ENCODE measurements around the gene DOK5.

The DOK5 gene

DNA sequence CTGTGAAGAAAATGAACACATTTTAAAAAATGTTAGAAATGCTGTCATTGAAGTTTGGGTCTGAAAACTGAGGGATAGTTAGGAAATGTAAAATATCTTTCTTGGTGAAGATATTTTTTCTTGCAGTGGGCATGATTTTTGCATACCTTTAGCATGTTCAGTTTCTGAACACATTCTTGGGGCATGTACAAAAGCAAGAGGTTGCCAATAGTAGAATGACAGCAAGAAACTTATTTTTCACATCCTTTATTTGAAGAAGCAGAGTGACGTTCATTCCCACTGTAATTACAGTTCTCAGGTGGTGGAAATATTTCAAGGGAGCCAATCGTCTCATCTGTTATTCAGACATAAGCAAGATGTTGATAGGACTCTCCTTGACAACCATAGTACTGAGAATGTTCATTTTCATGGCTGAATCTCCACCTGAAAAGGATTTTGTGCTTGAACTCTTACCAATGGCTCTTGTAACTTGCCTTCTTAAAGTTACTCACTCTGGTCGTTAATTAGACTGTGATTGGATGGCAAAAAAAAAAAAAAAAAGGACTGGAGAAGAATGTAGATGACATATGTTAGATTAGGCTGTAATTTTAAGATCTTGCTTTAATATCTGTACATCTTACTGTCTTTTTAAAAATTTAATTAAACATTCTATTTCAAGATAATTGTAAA, 74.4 kb downstream of the DOK5 start:
- TF ChIP-seq POLR2A (IDR thresholded peaks at IDR 0.05; ENCODE audit: extremely low read depth, insufficient read length) (no peak), MYC (IDR thresholded peaks at IDR 0.05; ENCODE audit: low read depth, low read length) (no peak)
- TF ChIP-seq, protein P1, sequence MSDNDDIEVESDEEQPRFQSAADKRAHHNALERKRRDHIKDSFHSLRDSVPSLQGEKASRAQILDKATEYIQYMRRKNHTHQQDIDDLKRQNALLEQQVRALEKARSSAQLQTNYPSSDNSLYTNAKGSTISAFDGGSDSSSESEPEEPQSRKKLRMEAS (IDR thresholded peaks at IDR 0.05; ENCODE audit: low read depth, low read length), result no peak
- TF ChIP-seq, protein P2, sequence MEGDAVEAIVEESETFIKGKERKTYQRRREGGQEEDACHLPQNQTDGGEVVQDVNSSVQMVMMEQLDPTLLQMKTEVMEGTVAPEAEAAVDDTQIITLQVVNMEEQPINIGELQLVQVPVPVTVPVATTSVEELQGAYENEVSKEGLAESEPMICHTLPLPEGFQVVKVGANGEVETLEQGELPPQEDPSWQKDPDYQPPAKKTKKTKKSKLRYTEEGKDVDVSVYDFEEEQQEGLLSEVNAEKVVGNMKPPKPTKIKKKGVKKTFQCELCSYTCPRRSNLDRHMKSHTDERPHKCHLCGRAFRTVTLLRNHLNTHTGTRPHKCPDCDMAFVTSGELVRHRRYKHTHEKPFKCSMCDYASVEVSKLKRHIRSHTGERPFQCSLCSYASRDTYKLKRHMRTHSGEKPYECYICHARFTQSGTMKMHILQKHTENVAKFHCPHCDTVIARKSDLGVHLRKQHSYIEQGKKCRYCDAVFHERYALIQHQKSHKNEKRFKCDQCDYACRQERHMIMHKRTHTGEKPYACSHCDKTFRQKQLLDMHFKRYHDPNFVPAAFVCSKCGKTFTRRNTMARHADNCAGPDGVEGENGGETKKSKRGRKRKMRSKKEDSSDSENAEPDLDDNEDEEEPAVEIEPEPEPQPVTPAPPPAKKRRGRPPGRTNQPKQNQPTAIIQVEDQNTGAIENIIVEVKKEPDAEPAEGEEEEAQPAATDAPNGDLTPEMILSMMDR (IDR thresholded peaks at IDR 0.05; ENCODE audit: low read depth, low read length), result no peak
- DNase-seq (ENCODE audit: low read depth), result no peak

DNA sequence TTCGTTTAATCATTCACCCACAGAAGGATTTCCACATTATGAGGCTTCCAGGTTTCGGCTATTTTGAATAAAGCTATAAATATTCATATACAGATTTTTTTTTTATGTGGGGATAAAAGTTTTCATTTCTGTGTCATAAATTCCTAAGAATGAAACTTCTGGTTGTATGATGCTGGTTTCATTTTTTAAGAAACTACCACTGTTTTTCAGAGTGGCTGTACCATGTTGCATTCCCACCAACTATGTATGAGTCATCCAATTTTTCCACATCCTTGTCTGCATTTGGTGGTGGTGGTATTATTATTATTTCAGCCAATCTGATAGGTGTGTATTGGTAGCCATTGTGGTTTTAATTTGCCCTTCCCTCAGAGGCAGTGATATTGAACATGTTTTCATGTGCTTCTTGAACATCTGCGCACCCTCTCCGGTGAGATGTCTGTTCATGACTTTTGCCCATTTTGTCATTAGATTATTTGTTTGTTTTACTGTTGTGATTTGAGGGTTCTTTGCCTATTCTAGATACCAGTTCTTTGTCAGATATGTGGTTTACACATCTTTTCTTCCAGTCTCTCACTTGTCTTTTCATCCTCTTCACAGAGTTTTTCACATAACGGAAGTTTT, 75.5 kb downstream of the DOK5 start:
- DNase-seq (ENCODE audit: low read depth), result no peak
- no peak overlapping the region for H3K4me3 ChIP-seq (ENCODE audit: low read depth, low read length)
- TF ChIP-seq, protein P2 (IDR thresholded peaks at IDR 0.05; ENCODE audit: low read depth, low read length), result no peak
- TF ChIP-seq MYC (IDR thresholded peaks at IDR 0.05; ENCODE audit: low read depth, low read length), result no peak
- TF ChIP-seq POLR2A (IDR thresholded peaks at IDR 0.05; ENCODE audit: extremely low read depth, insufficient read length), result no peak
- TF ChIP-seq, protein P1 (IDR thresholded peaks at IDR 0.05; ENCODE audit: low read depth, low read length), result no peak

More for the DNA sequence above, 74.4 kb downstream of the DOK5 start:
- no peak overlapping the region for H3K4me3 ChIP-seq (ENCODE audit: low read depth, low read length)

GRCh38 chr20:54554006-54554405, 78.6 kb downstream of the DOK5 start:
- no peak for DNase-seq (ENCODE audit: low read depth)
- TF ChIP-seq, protein P1 (IDR thresholded peaks at IDR 0.05; ENCODE audit: low read depth, low read length), result no peak
- no peak for TF ChIP-seq MYC (IDR thresholded peaks at IDR 0.05; ENCODE audit: low read depth, low read length)
- TF ChIP-seq POLR2A (IDR thresholded peaks at IDR 0.05; ENCODE audit: extremely low read depth, insufficient read length), result no peak
- TF ChIP-seq, protein P2 (IDR thresholded peaks at IDR 0.05; ENCODE audit: low read depth, low read length), result no peak
- no peak overlapping the region for H3K4me3 ChIP-seq (ENCODE audit: low read depth, low read length)

GRCh38 chr20:54555150-54555549, 79.8 kb downstream of the DOK5 start:
- TF ChIP-seq, protein P1 (IDR thresholded peaks at IDR 0.05; ENCODE audit: low read depth, low read length), result no peak
- TF ChIP-seq, protein P2 (IDR thresholded peaks at IDR 0.05; ENCODE audit: low read depth, low read length), result no peak
- TF ChIP-seq POLR2A (IDR thresholded peaks at IDR 0.05; ENCODE audit: extremely low read depth, insufficient read length) (no peak), MYC (IDR thresholded peaks at IDR 0.05; ENCODE audit: low read depth, low read length) (no peak)
- no peak for DNase-seq (ENCODE audit: low read depth)
- no peak overlapping the region for H3K4me3 ChIP-seq (ENCODE audit: low read depth, low read length)

- TF ChIP-seq, protein P2 (IDR thresholded peaks at IDR 0.05; ENCODE audit: low read depth, low read length), result no peak
- TF ChIP-seq POLR2A (IDR thresholded peaks at IDR 0.05; ENCODE audit: extremely low read depth, insufficient read length), result no peak
- TF ChIP-seq MYC (IDR thresholded peaks at IDR 0.05; ENCODE audit: low read depth, low read length), result no peak
- no peak for DNase-seq (ENCODE audit: low read depth)
- H3K4me3 ChIP-seq (ENCODE audit: low read depth, low read length), result no peak overlapping the region
These were observed 81.0 kb downstream of the DOK5 start for GRCh38 chr20:54556406-54556805.

All from NB4 (cell line).